HPDE6-E6E7 (cell line): Measurements from ENCODE around the gene SHC4.
"Not testable (repeated sequence)": the region's sequence is repeated elsewhere in the genome, so short reads cannot be mapped to it uniquely, and the experiment has no call there.

Source experiments
- DNase-seq: peaks from one replicate; pipeline ENCODE4 v3.0.0; 2011; ENCODE audit warnings: missing footprints; ENCODE audit errors: extremely low spot score

The SHC4 gene, protein sequence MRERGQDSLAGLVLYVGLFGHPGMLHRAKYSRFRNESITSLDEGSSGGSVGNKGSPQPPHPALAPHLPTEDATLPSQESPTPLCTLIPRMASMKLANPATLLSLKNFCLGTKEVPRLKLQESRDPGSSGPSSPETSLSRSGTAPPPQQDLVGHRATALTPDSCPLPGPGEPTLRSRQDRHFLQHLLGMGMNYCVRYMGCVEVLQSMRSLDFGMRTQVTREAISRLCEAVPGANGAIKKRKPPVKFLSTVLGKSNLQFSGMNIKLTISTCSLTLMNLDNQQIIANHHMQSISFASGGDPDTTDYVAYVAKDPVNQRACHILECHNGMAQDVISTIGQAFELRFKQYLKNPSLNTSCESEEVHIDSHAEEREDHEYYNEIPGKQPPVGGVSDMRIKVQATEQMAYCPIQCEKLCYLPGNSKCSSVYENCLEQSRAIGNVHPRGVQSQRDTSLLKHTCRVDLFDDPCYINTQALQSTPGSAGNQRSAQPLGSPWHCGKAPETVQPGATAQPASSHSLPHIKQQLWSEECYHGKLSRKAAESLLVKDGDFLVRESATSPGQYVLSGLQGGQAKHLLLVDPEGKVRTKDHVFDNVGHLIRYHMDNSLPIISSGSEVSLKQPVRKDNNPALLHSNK

DNA sequence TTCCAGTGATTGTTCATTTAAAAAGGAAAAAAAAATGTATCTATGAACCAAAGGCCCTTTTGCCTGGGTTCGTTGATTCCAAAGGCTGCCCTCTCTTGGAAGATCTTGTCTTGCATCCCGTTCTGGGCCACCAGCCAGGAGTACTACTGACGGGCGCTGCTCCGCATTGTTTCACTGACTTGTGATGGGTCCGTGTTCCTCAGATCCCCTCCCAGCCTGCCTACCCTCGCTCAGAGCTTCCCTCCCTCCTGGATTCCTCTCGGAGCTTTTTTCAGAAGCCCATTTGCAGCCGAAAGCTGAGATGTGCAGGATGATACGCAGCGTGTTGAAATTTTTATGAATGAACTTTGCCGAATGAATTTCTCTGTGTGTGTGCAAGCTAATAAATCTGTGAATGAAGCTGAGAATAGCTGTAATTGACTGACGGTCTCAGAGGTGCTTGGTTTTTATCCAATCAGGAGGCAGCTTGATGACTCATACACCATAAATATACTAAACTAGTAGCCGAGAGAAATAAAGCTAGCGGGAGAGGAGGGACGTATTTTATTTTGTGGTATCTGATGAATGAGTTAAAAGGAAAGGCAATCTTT lies at the start of gene SHC4:
Gene SHC4, minus strand, starts transcription at position 396 of the 590 bp plus-strand sequence. CDS start 904 bp downstream, outside the sequence.
- DNase-seq = peak; percentile 62

DNA sequence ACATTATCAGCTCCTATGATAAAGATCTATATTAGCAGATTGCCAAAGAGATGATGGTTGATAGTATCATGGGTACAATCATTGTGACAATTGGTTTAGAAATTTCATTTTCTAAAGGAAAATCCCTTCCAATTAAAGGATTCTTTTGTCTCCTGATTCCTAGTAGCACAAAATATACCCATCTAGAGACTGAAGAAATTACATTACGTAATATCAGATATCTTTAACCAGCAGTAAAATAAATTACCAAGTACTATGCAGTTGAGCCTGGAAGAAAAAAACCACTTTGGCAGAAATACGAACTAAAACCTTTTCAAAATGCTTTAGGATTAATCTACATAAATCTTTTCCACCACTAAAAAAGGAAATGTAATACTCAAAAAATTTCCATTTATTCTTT lies 35.6 kb upstream of the SHC4 start:
- DNase-seq = no peak

GRCh38 chr15:48996276-48996675 lies 32.6 kb upstream of the SHC4 start:
- no peak for DNase-seq

GRCh38 chr15:48993380-48993779 lies 29.7 kb upstream of the SHC4 start:
- no peak for DNase-seq

DNA sequence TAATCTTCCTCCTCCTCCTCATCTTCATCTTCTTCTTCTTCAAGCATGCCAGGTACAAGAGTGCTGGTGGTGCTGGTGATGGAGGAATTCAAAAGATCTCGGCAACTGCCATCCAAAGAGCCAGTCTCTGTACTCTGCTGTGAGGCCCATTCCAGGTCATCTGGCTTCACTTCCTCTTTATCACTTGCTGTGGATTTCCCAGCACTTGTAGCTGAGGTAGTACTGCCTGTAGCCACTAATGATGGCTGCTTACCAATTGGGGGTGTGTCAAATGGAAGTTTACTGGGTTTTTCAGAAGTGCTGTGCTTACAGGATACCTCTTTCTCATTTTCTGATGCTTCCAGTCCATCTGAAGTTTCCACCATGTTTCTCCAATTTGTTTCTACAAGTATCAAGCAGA lies 28.8 kb upstream of the SHC4 start:
- DNase-seq = no peak

DNA sequence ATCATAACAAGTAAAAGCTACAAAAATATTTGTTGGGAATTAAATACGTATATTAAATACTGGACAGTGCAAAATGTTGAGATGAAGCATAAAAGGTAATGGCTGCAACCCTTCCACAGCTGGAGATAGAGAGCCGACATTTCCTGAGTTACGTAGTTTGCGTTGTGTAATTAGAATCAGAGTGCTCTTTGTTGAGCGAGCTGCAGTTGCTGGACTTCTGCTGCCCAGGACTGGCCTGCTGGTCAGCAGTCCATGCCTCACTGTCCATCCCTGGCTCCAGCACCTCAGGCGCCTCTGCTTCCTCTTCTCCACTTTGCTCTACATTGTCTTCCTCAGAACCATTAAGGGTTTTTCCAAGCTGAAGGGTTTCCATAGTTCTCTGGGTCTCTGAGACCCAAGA lies 28.4 kb upstream of the SHC4 start:
- no peak for DNase-seq

- DNase-seq = no peak
Observed at GRCh38 chr15:48989170-48989569, 25.5 kb upstream of the SHC4 start.

DNA sequence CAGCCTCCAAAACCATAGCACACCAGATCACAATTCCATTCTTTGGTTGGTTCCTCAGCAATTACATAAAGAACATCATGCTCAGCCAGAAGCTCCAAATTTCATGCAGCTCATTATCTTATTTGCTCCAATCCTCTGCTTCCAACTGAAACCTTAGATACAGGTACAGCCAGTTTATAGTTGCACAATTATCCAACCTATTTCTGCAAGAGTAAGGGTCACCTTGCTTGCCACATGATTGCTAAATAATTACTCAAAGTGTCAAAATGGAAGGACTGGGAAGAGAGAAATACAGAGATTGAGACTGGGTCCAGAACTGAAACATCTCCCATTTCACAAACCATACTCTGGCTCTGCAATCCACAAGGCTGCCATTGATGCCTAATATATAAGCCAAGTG lies 23.4 kb upstream of the SHC4 start:
- no peak for DNase-seq

DNA sequence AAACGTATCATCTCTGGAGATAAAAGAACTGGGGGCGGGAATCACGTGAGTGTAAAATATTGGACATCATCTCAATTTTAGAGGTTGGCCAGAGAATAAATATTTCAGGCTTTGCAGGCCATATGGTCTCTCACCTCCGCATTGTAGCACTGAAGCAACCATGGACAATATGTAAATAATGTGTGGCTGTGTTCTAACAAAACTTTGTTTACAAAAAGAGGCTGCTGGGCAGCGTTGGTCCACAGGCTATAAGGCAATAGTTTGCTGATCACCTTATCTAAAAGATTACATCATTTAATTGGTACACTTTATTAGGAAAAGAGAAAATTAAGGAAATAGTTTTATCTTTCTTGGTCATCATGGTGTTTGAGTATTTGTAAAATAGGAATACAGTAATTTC lies 22.5 kb upstream of the SHC4 start:
- DNase-seq = no peak

DNA sequence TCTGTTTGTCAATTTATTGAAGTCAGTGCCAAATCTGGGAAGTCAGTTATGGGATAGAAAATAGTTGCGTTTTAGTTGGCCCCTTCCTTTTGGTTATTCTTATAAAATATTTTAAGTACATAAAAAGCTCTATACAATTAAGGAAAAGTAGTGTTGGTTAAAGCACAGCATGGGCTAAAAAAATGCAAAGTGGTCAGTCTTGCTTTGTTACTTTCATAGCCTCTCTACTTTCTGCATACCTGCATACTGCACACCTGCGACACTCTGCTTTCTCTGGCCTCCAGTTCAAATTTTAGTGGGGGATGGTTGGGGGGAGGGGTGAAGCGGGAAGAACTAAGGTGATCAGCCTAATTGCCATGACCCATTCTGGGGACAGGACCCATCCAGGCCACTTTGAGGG lies 21.8 kb upstream of the SHC4 start:
- DNase-seq = no peak

GRCh38 chr15:48984811-48985352 lies 21.2 kb upstream of the SHC4 start:
- DNase-seq = no peak

DNA sequence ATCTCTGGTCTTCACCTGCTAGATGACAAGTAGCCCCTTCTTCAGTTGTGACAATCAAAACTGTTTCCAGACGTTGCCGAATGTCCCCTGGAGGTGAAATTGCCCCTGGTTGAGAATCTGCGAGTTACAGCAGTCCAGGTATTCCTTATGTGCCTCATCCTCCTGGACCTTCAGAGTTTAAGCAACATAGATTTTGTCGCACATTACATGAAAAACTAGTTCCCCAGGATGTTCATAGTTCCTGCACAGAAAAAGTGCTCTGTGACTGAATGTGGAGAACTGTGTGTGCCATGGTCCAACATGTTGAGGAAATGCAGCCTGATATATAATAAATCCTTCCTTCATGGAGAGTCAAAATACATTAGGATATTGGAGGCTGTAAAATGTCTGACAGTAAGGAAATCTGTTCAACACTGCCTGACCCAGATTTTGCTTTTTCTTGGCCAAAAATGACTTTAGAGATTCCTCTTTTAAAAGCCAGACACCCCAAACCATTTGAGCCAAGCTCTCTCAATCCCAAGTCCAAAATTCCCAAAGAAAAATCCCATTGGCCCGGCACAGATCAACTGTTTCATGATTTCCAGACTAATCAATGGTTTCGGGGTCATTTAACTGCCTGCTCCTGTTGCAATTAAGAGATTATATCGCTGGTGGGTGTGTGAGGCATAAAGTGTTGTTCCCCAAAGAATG lies 20.4 kb upstream of the SHC4 start:
- DNase-seq = no peak

DNA sequence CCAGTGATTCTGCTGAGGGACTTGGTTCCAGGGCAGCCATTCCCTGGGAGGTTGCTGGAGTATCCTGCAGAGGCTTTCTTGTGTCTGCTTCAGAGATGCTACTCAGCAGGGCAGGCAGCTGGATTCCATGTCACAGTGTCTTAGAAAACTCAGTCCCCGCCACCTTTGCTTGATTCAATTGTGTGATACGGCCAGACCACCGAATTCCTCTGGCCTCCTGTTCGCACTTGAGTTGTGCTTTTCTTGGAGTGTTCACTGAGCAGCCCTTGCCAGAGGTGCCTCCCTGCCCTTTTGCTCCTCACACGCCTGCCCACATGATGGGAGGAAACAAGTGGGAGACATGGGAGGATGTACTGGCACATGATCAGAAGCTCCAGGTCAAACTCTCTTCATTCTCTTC lies 19.6 kb upstream of the SHC4 start:
- DNase-seq = no peak

DNA sequence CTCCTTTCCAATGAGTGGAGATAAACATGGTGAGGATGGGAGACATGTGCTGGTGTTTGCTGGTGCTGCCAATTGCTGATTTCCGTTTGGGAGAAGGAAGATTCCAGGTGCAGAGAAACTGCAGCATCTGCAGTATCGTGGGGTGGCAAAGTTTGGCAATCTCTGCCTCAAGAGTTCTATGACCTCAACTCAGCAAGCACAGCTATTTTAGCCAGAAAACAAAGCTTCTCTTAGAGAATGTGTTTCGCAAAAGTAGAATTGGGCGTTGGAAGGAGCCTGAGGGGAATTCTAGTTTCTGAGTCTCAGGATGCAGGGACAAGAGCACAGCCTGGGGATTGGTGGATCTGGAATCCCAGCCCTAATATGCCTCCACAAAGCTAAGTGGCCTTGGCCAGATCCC lies 18.2 kb upstream of the SHC4 start:
- no peak for DNase-seq

- DNase-seq = no peak
Observed at GRCh38 chr15:48978638-48979037, 14.9 kb upstream of the SHC4 start.

- no peak for DNase-seq
Observed at GRCh38 chr15:48976444-48977088, 12.8 kb upstream of the SHC4 start.

- DNase-seq = peak; percentile 67
Observed at GRCh38 chr15:48975472-48976419, 12.0 kb upstream of the SHC4 start.

GRCh38 chr15:48974882-48975281 lies 11.2 kb upstream of the SHC4 start:
- no peak for DNase-seq

- no peak for DNase-seq
Observed at GRCh38 chr15:48972750-48973503, 9.2 kb upstream of the SHC4 start.

- not testable (repeated sequence) for DNase-seq
Observed at GRCh38 chr15:48970926-48971325, 7.2 kb upstream of the SHC4 start.
